ENCODE data around the gene KCNJ3.
"Not testable (repeated sequence)": the region's sequence is repeated elsewhere in the genome, so short reads cannot be mapped to it uniquely, and the experiment has no call there.

Gene KCNJ3

GRCh38 chr2:154849482-154849881, 151.0 kb downstream of the KCNJ3 start:
- DNase-seq: no peak

GRCh38 chr2:154850532-154850931, 152.0 kb downstream of the KCNJ3 start:
- no peak for DNase-seq

GRCh38 chr2:154855138-154855537, 156.6 kb downstream of the KCNJ3 start:
- no peak for DNase-seq

- DNase-seq: not testable (repeated sequence)
These were observed 168.7 kb downstream of the KCNJ3 start for GRCh38 chr2:154867151-154867550.

- DNase-seq: no peak
These were observed 177.5 kb downstream of the KCNJ3 start for GRCh38 chr2:154875999-154876398.

- no peak for DNase-seq
These were observed 184.2 kb downstream of the KCNJ3 start for GRCh38 chr2:154882725-154883124.

GRCh38 chr2:154886316-154886715, 187.8 kb downstream of the KCNJ3 start:
- DNase-seq: no peak

GRCh38 chr2:154898269-154898668, 199.8 kb downstream of the KCNJ3 start:
- no peak for DNase-seq

- no peak for DNase-seq
These were observed 202.6 kb downstream of the KCNJ3 start for GRCh38 chr2:154901063-154901462.

All from NCI-H1092 (cell line).